NCI-H345 treated with DMSO at 0.1 percent for 48 hours (cell line): ENCODE measurements around the gene ARL15.

Experiments
- DNase-seq: peaks from one replicate; lab custom pipeline; 2025; ENCODE audit not compliant: unreplicated experiment; lab: John Stamatoyannopoulos, UW

Gene ARL15

DNA sequence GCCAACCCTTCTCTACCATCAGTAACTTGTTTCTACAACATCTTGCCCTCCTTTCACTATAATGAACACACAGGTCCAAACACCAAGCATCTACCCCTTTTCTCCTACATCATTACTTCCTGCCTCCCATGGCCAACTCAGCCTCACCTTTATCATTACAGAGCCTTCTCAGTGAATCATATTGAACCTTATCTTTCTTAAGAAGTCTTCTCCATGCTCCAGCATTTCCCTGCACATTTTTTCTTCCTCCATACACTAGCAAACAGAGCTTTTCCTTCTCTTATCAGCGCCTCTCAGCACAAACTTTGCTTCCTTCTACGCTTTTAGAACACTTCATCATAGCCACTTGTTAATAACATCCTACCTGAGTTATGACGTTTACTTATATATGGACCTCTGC lies 148.2 kb downstream of the ARL15 start:
- no peak for DNase-seq

GRCh38 chr5:54160329-54160728 lies 150.0 kb downstream of the ARL15 start:
- DNase-seq: no peak

DNA sequence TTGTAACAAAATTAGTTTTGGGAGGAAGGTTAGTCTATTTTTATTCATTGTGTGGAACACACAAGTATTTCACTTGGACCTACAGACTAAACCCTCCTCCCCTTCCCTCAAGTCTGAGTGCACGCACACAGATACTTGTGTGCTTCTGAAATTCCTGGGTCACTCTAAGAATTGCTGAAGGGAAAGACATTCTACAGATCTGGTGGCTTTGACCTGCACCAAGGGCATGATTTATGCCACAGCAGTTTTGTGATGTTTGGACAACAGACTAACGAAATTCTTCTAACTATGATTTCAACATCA lies 150.5 kb downstream of the ARL15 start:
- DNase-seq: no peak

- DNase-seq: no peak
Observed at GRCh38 chr5:54159153-54159892, 151.1 kb downstream of the ARL15 start.

GRCh38 chr5:54156577-54156976 lies 153.8 kb downstream of the ARL15 start:
- DNase-seq: peak; percentile 55

GRCh38 chr5:54150841-54151240 lies 159.5 kb downstream of the ARL15 start:
- no peak for DNase-seq

GRCh38 chr5:54148858-54149257 lies 161.5 kb downstream of the ARL15 start:
- no peak for DNase-seq

- DNase-seq: no peak
Observed at GRCh38 chr5:54148067-54148845, 162.1 kb downstream of the ARL15 start.

- peak; percentile 19 for DNase-seq
Observed at GRCh38 chr5:54146916-54147315, 163.5 kb downstream of the ARL15 start.

GRCh38 chr5:54146390-54146789 lies 164.0 kb downstream of the ARL15 start:
- DNase-seq: no peak

DNA sequence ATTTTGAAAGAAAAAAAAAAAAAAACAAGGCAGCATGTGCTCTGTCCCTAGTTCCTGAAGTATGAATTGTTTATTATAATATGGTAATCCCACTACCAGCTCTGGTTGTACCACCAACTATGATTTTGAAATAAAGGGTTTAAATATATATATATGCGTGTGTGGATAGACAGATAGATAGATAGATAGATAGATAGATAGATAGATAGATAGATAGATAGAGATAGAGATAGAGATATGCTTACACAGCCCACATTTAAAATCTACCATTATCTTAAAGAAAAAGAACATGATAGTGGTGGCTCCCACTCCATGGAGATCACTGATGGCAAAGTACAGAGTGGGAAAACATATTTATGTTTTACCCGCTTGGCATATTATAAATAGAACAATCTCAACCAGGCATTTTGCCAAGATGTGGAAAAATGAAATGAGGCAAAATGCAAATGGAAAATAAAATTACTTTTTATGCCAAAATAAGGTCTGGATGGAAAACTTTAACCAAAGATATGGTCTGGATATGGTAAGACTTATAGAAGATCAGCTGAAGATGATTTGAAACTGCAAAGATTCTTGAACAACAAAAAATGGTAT lies 170.0 kb downstream of the ARL15 start:
- no peak for DNase-seq

DNA sequence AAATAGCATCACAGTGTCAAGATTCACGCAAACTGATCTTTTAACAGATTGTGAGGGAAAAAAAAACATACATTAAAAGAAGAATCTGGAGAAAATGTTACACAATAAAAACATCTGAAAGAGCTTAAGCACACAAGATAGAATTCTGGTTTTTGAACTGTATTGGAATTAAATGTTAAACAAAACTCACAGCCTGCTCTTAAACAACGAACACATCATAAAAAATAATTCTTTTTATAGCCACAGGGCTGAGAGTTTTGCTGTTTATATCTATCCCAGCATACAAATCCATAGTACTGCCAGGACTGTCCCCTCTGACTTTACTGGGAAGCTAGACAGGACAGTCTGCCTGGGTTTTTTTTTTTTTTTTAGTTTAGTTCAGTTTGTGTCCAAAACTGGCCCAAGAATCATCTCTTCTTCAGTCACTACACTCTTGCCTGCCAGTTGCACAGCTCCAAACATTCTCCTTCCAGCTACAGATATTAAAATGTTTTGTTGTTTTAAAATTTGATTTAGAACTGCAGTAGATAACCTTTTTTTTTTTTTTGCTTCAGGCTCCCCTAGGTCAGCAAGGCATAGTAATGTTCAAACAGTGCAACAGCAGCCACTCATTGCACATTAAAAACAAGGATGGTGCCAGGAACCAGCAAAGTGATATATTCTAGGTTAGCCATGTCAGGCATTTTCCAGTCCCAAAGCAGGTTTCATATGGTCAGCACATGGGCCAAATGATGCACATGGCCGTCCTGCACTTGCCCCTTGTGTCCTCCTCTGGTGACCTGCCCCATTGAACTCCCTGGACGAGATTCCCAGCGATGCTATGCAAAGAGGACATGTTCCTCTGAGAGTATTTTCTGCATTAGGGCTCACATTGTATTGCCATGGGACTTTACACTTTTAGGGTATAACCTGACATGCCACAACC lies 173.6 kb downstream of the ARL15 start:
- DNase-seq: no peak

DNA sequence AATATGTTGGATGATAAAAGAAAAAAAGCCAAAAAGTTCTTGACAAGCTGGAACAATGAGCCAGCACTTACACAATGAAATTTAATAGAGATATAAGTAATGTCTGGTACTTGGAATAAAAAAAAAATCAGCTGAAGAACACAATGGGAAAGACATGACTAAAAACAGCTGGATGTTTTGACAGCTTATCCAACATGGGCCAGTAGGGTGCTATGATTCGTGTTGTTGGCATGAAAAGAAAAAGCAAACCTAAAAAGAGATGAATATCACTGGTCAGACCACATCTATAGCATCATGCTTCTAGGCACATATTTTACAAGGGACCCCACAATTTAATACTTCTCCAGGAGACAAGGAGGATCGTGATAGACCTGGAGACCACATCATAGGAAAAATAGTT lies 175.3 kb downstream of the ARL15 start:
- DNase-seq: no peak

DNA sequence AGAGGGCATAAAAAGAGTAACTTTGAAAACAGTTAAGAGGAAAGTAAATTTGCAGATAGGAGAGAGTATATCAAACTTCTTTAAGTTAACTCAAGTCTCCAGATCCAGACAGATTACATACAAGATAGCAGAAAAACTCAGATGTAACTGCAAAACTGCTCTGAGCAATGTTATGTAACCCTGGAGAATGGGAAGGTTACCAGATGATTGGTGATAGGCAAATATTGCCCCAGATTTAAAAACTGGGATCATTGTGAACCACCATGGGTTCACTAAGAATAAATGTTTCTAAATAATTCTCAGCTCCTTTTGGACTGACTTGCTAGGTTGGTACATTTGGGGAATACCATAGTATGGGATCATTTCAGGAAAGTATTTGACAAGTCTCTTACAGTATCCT lies 176.5 kb downstream of the ARL15 start:
- no peak for DNase-seq

GRCh38 chr5:54120473-54120872 lies 189.9 kb downstream of the ARL15 start:
- DNase-seq: no peak

- DNase-seq: no peak
Observed at GRCh38 chr5:54117957-54118356, 192.4 kb downstream of the ARL15 start.

GRCh38 chr5:54115735-54116403 lies 194.5 kb downstream of the ARL15 start:
- no peak for DNase-seq

DNA sequence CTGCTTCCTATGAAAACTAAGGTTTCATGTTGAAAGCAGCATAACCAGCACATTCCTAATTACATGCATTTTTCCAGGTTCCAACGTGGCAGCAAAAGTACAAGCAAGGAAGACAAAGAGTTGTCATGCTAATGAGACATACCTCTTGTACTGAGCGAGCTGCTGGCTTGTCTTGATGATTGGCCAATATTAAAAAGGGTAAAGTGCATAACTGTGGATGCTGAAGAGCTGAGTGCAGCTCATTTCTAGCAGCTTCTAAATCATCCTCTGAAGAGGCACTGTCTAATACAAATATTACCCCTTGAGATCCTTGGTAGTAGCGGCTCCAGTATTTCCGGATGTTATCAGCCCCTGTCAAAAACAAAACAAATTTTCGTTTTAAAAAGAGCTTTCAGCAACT lies 197.3 kb downstream of the ARL15 start:
- no peak for DNase-seq

- no peak for DNase-seq
Observed at GRCh38 chr5:54109626-54110330, 200.6 kb downstream of the ARL15 start.

- no peak for DNase-seq
Observed at GRCh38 chr5:54108136-54108535, 202.2 kb downstream of the ARL15 start.
